ENCODE results near the gene CAPN12.

GRCh38 chr19:38778733-38779132, 34.5 kb upstream of the CAPN12 start:
- TF ChIP-seq EZH2 (IDR thresholded peaks at IDR 0.05; ENCODE audit: insufficient read depth, poor library complexity, severe bottlenecking) (no peak), EZH2phosphoT487 (IDR thresholded peaks at IDR 0.05; ENCODE audit: insufficient read depth, low read depth) (no peak)

Data from GM23248 (cell line).